DMS 273 (cell line): ENCODE data around the gene TBC1D22A.
"Not testable (repeated sequence)": the region's sequence is repeated elsewhere in the genome, so short reads cannot be mapped to it uniquely, and the experiment has no call there.

ENCODE experiments used
- DNase-seq: peaks from one replicate; lab custom pipeline; 2025; ENCODE audit not compliant: unreplicated experiment; lab: John Stamatoyannopoulos, UW

Gene TBC1D22A

GRCh38 chr22:46810856-46811786 is 48.7 kb downstream of the TBC1D22A start:
- DNase-seq: no peak

- no peak for DNase-seq
These were observed 49.7 kb downstream of the TBC1D22A start for GRCh38 chr22:46812034-46812605.

GRCh38 chr22:46812788-46813187 is 50.3 kb downstream of the TBC1D22A start:
- no peak for DNase-seq

- DNase-seq: no peak
These were observed 51.6 kb downstream of the TBC1D22A start for GRCh38 chr22:46813816-46814597.

- no peak for DNase-seq
These were observed 52.7 kb downstream of the TBC1D22A start for GRCh38 chr22:46815132-46815531.

- DNase-seq: no peak
These were observed 53.1 kb downstream of the TBC1D22A start for GRCh38 chr22:46815559-46815895.

- DNase-seq: no peak
These were observed 53.7 kb downstream of the TBC1D22A start for GRCh38 chr22:46815896-46816731.

- DNase-seq: not testable (repeated sequence)
These were observed 54.9 kb downstream of the TBC1D22A start for GRCh38 chr22:46817390-46817789.

- DNase-seq: no peak
These were observed 60.8 kb downstream of the TBC1D22A start for GRCh38 chr22:46823248-46823647.

GRCh38 chr22:46823654-46824053 is 61.2 kb downstream of the TBC1D22A start:
- no peak for DNase-seq

- DNase-seq: no peak
These were observed 62.0 kb downstream of the TBC1D22A start for GRCh38 chr22:46824344-46824909.

GRCh38 chr22:46824980-46825544 is 62.6 kb downstream of the TBC1D22A start:
- no peak for DNase-seq

GRCh38 chr22:46826438-46827135 is 64.1 kb downstream of the TBC1D22A start:
- no peak for DNase-seq

GRCh38 chr22:46827136-46827780 is 64.8 kb downstream of the TBC1D22A start:
- DNase-seq: no peak

GRCh38 chr22:46827781-46828180 is 65.3 kb downstream of the TBC1D22A start:
- no peak for DNase-seq

- DNase-seq: no peak
These were observed 66.0 kb downstream of the TBC1D22A start for GRCh38 chr22:46828323-46828900.

GRCh38 chr22:46829117-46829891 is 66.9 kb downstream of the TBC1D22A start:
- DNase-seq: peak; percentile 23
